OCI-LY7 (cell line): ENCODE results near the gene MGAT4C.

Source experiments
- CTCF ChIP-seq: fragments of 200-600 bp; sonication (generic); conservative IDR thresholded peaks from 2 replicates; pipeline ENCODE4 v1.5.1; 2014; ENCODE audit warnings: mild to moderate bottlenecking, antibody characterized with exemption, low read length, moderate library complexity, mixed read lengths
- EZH2phosphoT487 ChIP-seq: fragments of 200-600 bp; sonication (generic); IDR thresholded peaks from 2 replicates; pipeline ENCODE4 v1.6.1; 2018; ENCODE audit warnings: low read depth, borderline replicate concordance, mild to moderate bottlenecking, mixed run types, antibody characterized with exemption, low read length, moderate library complexity, mixed read lengths

- no peak for TF ChIP-seq CTCF
- TF ChIP-seq EZH2phosphoT487, result no peak
Observed at GRCh38 chr12:85968606-85969005, 287.6 kb downstream of the MGAT4C start.
